BLaER1 treated with 17β-estradiol and CSF1 and Interleukin-3, amounts not matched to agents 10 nM and 100 nM (cell line): ENCODE measurements around the gene MOB3B.

Source experiments
- H3K27ac ChIP-seq, 11 experiments: shearing (Covaris generic); formaldehyde crosslinking; 2 replicates each; pipeline ENCODE4 v1.8.1; 2022
- H3K27me3 ChIP-seq, 11 experiments: shearing (Covaris generic); formaldehyde crosslinking; 2 replicates each; pipeline ENCODE4 v1.8.1; 2022
- H3K36me3 ChIP-seq, 11 experiments: shearing (Covaris generic); formaldehyde crosslinking; 2 replicates each; pipeline ENCODE4 v1.8.1; 2022
- H3K4me1 ChIP-seq, 10 experiments: shearing (Covaris generic); formaldehyde crosslinking; 2 replicates each; pipeline ENCODE4 v1.8.1; 2022
- H3K4me2 ChIP-seq, 11 experiments: shearing (Covaris generic); formaldehyde crosslinking; 2 replicates each; pipeline ENCODE4 v1.8.1; 2022
- H3K4me3 ChIP-seq, 10 experiments: shearing (Covaris generic); formaldehyde crosslinking; 2 replicates each; pipeline ENCODE4 v1.8.1; 2022
- H3K9ac ChIP-seq, 11 experiments: shearing (Covaris generic); formaldehyde crosslinking; 2 replicates each; pipeline ENCODE4 v1.8.1; 2022
- H3K9me3 ChIP-seq, 11 experiments: shearing (Covaris generic); formaldehyde crosslinking; replicated peaks in 1 of 11; 2 replicates each; pipeline ENCODE4 v1.8.1; 2022
- H4K20me1 ChIP-seq, 11 experiments: shearing (Covaris generic); formaldehyde crosslinking; 2 replicates each; pipeline ENCODE4 v1.8.1; 2022
- Cebpa-rat ChIP-seq, 11 experiments: shearing (Covaris generic); IDR thresholded peaks; 2 replicates each; pipeline ENCODE4 v1.8.1; 2022

MOB3B gene

DNA sequence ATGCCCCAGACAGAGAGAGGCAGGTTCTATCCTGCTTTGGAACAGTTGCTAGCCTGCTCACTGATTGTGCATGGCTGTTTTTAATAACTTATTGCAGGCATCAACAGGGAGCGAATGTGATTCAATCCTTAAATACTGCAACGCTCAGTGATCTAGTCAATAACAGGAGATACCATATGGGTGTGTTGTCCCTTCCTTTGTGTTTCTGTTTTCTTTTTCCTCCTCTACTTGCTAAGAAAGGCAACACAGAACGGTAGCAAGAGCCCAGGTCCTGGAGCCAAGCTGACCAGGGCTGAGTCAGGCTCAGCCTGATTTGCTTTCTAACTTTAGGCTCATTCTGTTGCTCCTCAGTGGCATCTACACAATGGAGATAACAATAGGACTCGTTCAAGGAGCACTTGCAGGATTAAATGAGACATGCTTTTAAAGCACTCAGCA, 134.1 kb downstream of the MOB3B start:
- H3K27ac ChIP-seq, result peak overlapping the region in 3 of 11 experiments; percentile 2 to 35 (median 15); a peak in 2 of 22 replicates
- H3K4me3 ChIP-seq, result no peak overlapping the region; a peak in 1 of 20 replicates
- 0 out of 22 replicates have a peak, but pooled peaks cover 0 to 3% (median 0%) of the 10 kb centered on the region in 11 experiments for H3K27me3 ChIP-seq
- H4K20me1 ChIP-seq, result peaks cover 0 to 11% (median 0%) of the 10 kb centered on the region in 11 experiments; a peak in 2 of 22 replicates
- peak overlapping the region in 2 of 11 experiments; percentile 15 to 30; a peak in 3 of 22 replicates for H3K9ac ChIP-seq
- peak overlapping the region; percentile 5 to 80 (median 61); a peak in 19 of 22 replicates for H3K4me2 ChIP-seq
- H3K36me3 ChIP-seq, result peaks cover 0 to 10% (median 0%) of the 10 kb centered on the region in 11 experiments; a peak in 1 of 22 replicates
- H3K4me1 ChIP-seq, result peaks cover 12 to 79% (median 49%) of the 10 kb centered on the region in 10 experiments; a peak in 19 of 20 replicates
- peaks cover 0 to 11% (median 0%) of the 10 kb centered on the region in 11 experiments; a peak in 2 of 22 replicates for H3K9me3 ChIP-seq
- TF ChIP-seq Cebpa-rat (IDR thresholded peaks at IDR 0.05), result no peak

DNA sequence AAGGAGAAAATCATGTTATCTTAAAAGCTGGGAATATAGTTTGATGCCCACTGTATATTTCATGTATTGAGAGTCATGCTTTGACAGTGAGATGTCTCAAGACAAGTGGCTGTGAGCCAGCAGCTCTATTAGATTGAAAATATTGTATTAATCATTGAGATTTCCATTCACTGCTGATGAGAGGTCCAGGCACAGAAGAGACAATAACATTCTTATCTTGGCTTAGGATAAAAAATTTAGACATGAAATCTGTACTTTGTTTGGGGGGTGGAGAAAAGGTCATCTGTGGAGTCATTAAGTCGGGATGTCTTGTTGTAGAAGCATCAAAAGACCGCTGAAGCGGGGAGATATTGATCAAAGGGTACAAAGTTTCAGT, 134.8 kb downstream of the MOB3B start:
- Histone ChIP-seq H3K27me3 (0 out of 22 replicates have a peak, but pooled peaks cover 0 to 3% (median 0%) of the 10 kb centered on the region in 11 experiments), H3K4me2 (peak overlapping the region in 10 of 11 experiments; percentile 14 to 80 (median 64); a peak in 14 of 22 replicates), H3K4me1 (peaks cover 12 to 83% (median 49%) of the 10 kb centered on the region in 10 experiments; a peak in 19 of 20 replicates), H3K36me3 (peaks cover 0 to 10% (median 0%) of the 10 kb centered on the region in 11 experiments; a peak in 1 of 22 replicates), H3K27ac (0 out of 22 replicates have a peak overlapping the region, but pooled peaks of 1 of the 11 experiments have one; percentile 17), H3K4me3 (no peak overlapping the region), H3K9ac (no peak overlapping the region; a peak in 1 of 22 replicates), H4K20me1 (peaks cover 0 to 11% (median 0%) of the 10 kb centered on the region in 11 experiments; a peak in 2 of 22 replicates), H3K9me3 (peaks cover 0 to 11% (median 0%) of the 10 kb centered on the region in 11 experiments; a peak in 2 of 22 replicates)
- no peak for TF ChIP-seq Cebpa-rat (IDR thresholded peaks at IDR 0.05)

- no peak for TF ChIP-seq Cebpa-rat (IDR thresholded peaks at IDR 0.05)
- no peak overlapping the region for H3K9ac ChIP-seq
- no peak overlapping the region; a peak in 2 of 22 replicates for H3K27ac ChIP-seq
- H4K20me1 ChIP-seq, result peaks cover 0 to 11% (median 0%) of the 10 kb centered on the region in 11 experiments; a peak in 2 of 22 replicates
- H3K9me3 ChIP-seq, result peaks cover 0 to 11% (median 0%) of the 10 kb centered on the region in 11 experiments; a peak in 2 of 22 replicates
- 0 out of 22 replicates have a peak, but pooled peaks cover 0 to 3% (median 0%) of the 10 kb centered on the region in 11 experiments for H3K27me3 ChIP-seq
- H3K4me3 ChIP-seq, result no peak overlapping the region
- H3K36me3 ChIP-seq, result peaks cover 0 to 10% (median 0%) of the 10 kb centered on the region in 11 experiments; a peak in 1 of 22 replicates
- peak overlapping the region in 9 of 11 experiments; percentile 6 to 80 (median 67); a peak in 14 of 22 replicates for H3K4me2 ChIP-seq
- H3K4me1 ChIP-seq, result peaks cover 12 to 77% (median 46%) of the 10 kb centered on the region in 10 experiments; a peak in 19 of 20 replicates
Observed at GRCh38 chr9:27394154-27394825, 135.3 kb downstream of the MOB3B start.

DNA sequence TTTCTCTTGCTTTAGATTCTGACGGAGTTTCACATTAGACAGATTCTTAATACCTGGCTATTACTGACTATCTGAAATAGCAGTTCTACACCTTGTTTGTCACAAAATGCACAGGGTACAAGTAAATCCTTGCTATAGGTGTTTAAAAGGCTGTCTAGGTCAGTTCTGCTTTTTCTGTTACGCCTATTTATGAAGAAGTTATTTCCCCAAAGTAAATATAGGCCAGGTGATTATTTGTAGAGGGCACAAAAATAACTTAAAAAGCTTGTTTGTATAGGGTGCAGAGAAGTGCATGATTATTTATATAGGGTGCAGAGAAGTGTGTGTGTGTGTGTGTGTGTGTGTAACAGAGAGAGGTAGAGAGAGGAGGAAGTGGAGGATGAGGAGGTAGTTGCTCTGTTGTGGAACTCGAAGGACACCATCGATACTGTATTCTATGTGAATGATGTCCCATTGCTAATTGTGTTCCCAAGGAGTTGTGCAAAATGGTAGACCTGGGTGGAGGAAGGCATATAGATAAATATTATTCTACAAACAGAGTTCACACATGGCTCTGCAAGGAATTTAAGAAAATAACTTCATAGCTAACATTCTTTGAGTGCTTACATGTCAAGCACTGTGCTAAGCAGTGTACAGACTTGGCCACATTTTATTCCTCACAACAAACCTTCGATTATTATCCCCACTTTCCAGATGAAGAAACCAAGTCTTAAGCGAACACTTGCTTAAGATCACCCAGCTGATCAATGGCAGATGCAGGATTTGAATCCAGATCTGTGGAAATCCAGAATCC, 136.4 kb downstream of the MOB3B start:
- H3K4me3 ChIP-seq, result no peak overlapping the region
- peaks cover 0 to 11% (median 0%) of the 10 kb centered on the region in 11 experiments; a peak in 2 of 22 replicates for H3K9me3 ChIP-seq
- peaks cover 12 to 68% (median 40%) of the 10 kb centered on the region in 10 experiments; a peak in 19 of 20 replicates for H3K4me1 ChIP-seq
- peaks cover 0 to 7% (median 0%) of the 10 kb centered on the region in 11 experiments; a peak in 1 of 22 replicates for H3K36me3 ChIP-seq
- peaks cover 0 to 12% (median 0%) of the 10 kb centered on the region in 11 experiments; a peak in 2 of 22 replicates for H4K20me1 ChIP-seq
- no peak overlapping the region for H3K9ac ChIP-seq
- peak overlapping the region in 7 of 11 experiments; percentile 6 to 80 (median 69); a peak in 10 of 22 replicates for H3K4me2 ChIP-seq
- TF ChIP-seq Cebpa-rat (IDR thresholded peaks at IDR 0.05), result no peak
- H3K27me3 ChIP-seq, result 0 out of 22 replicates have a peak, but pooled peaks cover 0 to 3% (median 0%) of the 10 kb centered on the region in 11 experiments
- H3K27ac ChIP-seq, result no peak overlapping the region

GRCh38 chr9:27392451-27392850, 137.2 kb downstream of the MOB3B start:
- Histone ChIP-seq H3K36me3 (no peaks in the 10 kb centered on the region), H3K9me3 (peaks cover 0 to 11% (median 0%) of the 10 kb centered on the region in 11 experiments; a peak in 2 of 22 replicates), H3K27ac (no peak overlapping the region), H3K4me1 (peaks cover 12 to 68% (median 40%) of the 10 kb centered on the region in 10 experiments; a peak in 19 of 20 replicates), H4K20me1 (peaks cover 0 to 20% (median 0%) of the 10 kb centered on the region in 11 experiments; a peak in 2 of 22 replicates), H3K4me3 (no peak overlapping the region), H3K9ac (no peak overlapping the region), H3K4me2 (peak overlapping the region in 3 of 11 experiments; percentile 67 to 80 (median 70); a peak in 7 of 22 replicates), H3K27me3 (0 out of 22 replicates have a peak, but pooled peaks cover 0 to 3% (median 0%) of the 10 kb centered on the region in 11 experiments)
- TF ChIP-seq Cebpa-rat (IDR thresholded peaks at IDR 0.05), result no peak

DNA sequence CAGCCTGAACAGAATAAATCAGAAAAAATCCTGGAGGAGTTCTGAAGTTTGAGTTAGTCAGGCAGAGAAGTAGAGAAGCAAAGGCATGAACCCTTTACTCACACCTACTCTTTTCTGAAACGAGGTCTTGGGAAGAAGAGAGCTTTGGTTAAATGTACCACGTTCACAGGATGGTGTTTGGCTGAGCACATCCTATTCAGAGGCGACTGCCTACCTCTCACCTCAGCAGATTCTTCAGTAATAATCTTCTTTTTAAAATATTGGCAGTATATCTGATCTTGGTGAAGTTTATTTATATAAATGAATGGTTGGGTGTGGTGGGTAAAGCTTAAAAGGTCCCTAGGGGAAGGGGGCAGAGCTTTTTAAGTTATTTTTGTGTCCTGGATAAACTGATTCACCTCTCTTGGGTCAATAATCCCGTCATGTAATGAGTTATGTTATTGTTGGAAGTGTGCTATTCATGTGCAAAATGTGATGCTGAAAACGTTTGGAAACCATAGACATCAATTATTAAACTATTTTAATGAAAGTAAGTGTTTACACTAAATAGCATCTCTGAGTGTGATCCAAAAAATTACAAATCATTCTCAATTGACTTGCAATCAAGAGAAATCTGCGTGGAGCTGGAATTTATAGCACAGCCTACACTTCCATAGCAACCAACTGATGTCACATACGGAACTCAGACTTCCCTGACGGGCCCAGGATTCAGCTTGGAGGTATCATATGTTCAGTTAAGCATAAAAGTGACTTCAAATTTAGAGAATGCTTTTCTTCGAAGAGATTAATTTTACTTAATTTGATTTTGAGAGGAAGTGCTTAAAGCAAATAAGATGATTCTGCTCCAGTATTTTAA, 138.3 kb downstream of the MOB3B start:
- H3K27ac ChIP-seq, result no peak overlapping the region
- H3K4me1 ChIP-seq, result peaks cover 12 to 61% (median 39%) of the 10 kb centered on the region in 10 experiments; a peak in 19 of 20 replicates
- no peak overlapping the region for H3K4me3 ChIP-seq
- peak overlapping the region in 5 of 11 experiments; percentile 6 to 45 (median 32); a peak in 8 of 22 replicates for H3K4me2 ChIP-seq
- no peak overlapping the region for H3K9ac ChIP-seq
- peaks cover 0 to 1% (median 0%) of the 10 kb centered on the region in 11 experiments; a peak in 1 of 22 replicates for H3K9me3 ChIP-seq
- no peak for TF ChIP-seq Cebpa-rat (IDR thresholded peaks at IDR 0.05)
- H4K20me1 ChIP-seq, result peaks cover 0 to 29% (median 0%) of the 10 kb centered on the region in 11 experiments; a peak in 2 of 22 replicates
- H3K27me3 ChIP-seq, result 0 out of 22 replicates have a peak, but pooled peaks cover 0 to 3% (median 0%) of the 10 kb centered on the region in 11 experiments
- 0 out of 22 replicates have a peak, but pooled peaks cover 0 to 6% (median 0%) of the 10 kb centered on the region in 11 experiments for H3K36me3 ChIP-seq

- no peak overlapping the region for H3K9ac ChIP-seq
- peaks cover 0 to 52% (median 0%) of the 10 kb centered on the region in 11 experiments; a peak in 2 of 22 replicates for H4K20me1 ChIP-seq
- H3K4me3 ChIP-seq, result no peak overlapping the region
- no peak overlapping the region for H3K4me2 ChIP-seq
- no peaks in the 10 kb centered on the region for H3K27me3 ChIP-seq
- no peak for TF ChIP-seq Cebpa-rat (IDR thresholded peaks at IDR 0.05)
- H3K4me1 ChIP-seq, result peaks cover 0 to 39% (median 12%) of the 10 kb centered on the region in 10 experiments; a peak in 13 of 20 replicates
- peaks cover 0 to 10% (median 0%) of the 10 kb centered on the region in 11 experiments; a peak in 1 of 22 replicates for H3K36me3 ChIP-seq
- H3K27ac ChIP-seq, result no peak overlapping the region
- H3K9me3 ChIP-seq, result no peaks in the 10 kb centered on the region
Observed at GRCh38 chr9:27388150-27388549, 141.5 kb downstream of the MOB3B start.
